EL (cell line): ENCODE results near the gene CKAP4.

Experiments used
- DNase-seq: peaks from one replicate; pipeline ENCODE4 v3.0.0-alpha.2; 2016

CKAP4 gene

GRCh38 chr12:106239241-106239950, 8.4 kb downstream of the CKAP4 start:
- no peak for DNase-seq

GRCh38 chr12:106238146-106238545, 9.7 kb downstream of the CKAP4 start:
- DNase-seq, result no peak

GRCh38 chr12:106235770-106236169, 12.1 kb downstream of the CKAP4 start:
- DNase-seq, result no peak

GRCh38 chr12:106234449-106234848, 13.4 kb downstream of the CKAP4 start:
- DNase-seq, result peak; percentile 36

- DNase-seq, result no peak
These were observed 14.8 kb downstream of the CKAP4 start for GRCh38 chr12:106233011-106233410.

- DNase-seq, result no peak
These were observed 18.7 kb downstream of the CKAP4 start for GRCh38 chr12:106229036-106229591.

GRCh38 chr12:106228320-106228710, 19.5 kb downstream of the CKAP4 start:
- no peak for DNase-seq

GRCh38 chr12:106227641-106228319, 20.0 kb downstream of the CKAP4 start:
- no peak for DNase-seq

GRCh38 chr12:106226884-106227640, 20.8 kb downstream of the CKAP4 start:
- DNase-seq, result peak; percentile 65

- DNase-seq, result no peak
These were observed 23.5 kb downstream of the CKAP4 start for GRCh38 chr12:106224355-106224706.

- DNase-seq, result peak; percentile 64
These were observed 24.1 kb downstream of the CKAP4 start for GRCh38 chr12:106223485-106224354.

- DNase-seq, result no peak
These were observed 27.3 kb downstream of the CKAP4 start for GRCh38 chr12:106220536-106220935.

GRCh38 chr12:106219043-106219442, 28.8 kb downstream of the CKAP4 start:
- no peak for DNase-seq

GRCh38 chr12:106217706-106218105, 30.1 kb downstream of the CKAP4 start:
- no peak for DNase-seq

GRCh38 chr12:106214571-106214970, 33.2 kb downstream of the CKAP4 start:
- DNase-seq, result no peak

GRCh38 chr12:106213662-106214061, 34.2 kb downstream of the CKAP4 start:
- no peak for DNase-seq

GRCh38 chr12:106211973-106212372, 35.8 kb downstream of the CKAP4 start:
- no peak for DNase-seq

GRCh38 chr12:106205208-106206069, 42.4 kb downstream of the CKAP4 start:
- no peak for DNase-seq

GRCh38 chr12:106204312-106204711, 43.5 kb downstream of the CKAP4 start:
- DNase-seq, result no peak

GRCh38 chr12:106197906-106198623, 49.8 kb downstream of the CKAP4 start:
- DNase-seq, result no peak

GRCh38 chr12:106195621-106196027, 52.2 kb downstream of the CKAP4 start:
- peak; percentile 10 for DNase-seq
